Measurements from ENCODE around the gene PYGM.

Gene PYGM

DNA sequence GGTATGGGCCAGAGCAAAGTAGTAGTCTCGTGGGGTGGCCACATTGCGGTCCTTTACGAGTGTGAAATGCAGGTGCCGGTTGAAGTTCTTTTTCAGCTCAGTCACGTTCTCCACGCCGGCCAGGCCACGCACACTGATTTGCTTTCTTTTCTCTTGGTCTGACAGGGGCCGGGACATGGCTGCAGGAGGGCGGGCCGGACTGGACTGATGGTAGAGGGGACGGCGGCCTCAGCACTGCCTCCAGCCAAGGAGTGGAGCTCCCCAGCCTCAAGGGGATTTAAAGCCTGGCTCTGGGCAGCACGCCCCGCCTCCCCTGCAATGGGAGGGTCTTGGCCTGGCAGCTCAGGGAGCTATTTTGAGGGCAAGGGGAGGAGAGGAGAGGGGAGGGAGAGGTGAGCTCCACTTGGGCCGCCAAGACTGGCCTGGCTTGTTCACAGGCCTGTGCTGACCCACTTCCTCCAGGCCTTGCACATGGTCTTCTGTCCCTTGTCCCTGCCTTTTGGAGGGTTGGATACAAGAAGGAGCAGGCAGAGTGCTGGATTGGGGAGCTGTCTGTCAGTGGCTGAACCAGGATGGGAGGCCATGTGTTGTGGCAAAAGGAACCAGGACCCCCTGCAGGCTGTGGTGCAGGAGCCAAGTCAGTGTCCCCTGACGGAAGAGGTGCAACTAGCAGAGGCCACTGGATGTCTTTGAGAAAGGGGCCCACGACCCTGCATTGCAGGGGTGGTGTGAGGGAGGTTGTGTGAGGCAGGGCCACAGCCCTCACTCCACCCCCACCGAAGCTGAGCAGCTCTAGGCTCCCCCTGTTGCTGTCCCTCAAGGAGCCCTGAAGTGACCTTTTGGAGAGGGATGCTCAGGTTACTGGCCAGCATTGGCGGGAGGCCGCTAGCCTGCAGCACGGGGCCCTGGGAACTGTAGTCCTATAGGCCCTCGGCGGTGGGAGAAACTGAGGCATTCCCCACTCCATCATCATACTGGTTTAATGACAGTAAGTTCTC, at the start of gene PYGM:
TSS of gene PYGM (minus strand) at position 253 of the 998 bp plus-strand sequence. CDS start at position 177, 76 bp downstream.
- DNase-seq = no peak

DNA sequence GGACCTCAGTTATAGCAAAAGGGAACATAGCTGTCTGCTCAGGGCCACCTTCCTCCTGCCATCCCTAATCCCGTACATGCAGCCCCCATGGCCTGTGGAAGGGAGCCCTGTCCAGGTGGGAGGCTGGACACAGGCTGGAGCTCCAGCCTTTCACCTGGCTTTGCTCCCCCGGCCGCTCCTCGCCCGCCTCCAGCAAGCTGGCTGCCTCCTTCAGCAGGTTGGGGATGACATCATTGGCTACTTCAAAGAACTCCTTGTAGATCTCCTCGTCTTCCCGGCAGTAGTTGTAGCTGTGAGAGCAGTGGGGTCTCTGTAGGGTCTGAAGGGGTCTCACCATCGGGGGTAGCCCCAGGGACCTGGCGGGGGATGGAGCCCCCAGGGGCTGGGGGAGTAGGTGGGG, 45.7 kb upstream of the PYGM start:
- DNase-seq = no peak

DNA sequence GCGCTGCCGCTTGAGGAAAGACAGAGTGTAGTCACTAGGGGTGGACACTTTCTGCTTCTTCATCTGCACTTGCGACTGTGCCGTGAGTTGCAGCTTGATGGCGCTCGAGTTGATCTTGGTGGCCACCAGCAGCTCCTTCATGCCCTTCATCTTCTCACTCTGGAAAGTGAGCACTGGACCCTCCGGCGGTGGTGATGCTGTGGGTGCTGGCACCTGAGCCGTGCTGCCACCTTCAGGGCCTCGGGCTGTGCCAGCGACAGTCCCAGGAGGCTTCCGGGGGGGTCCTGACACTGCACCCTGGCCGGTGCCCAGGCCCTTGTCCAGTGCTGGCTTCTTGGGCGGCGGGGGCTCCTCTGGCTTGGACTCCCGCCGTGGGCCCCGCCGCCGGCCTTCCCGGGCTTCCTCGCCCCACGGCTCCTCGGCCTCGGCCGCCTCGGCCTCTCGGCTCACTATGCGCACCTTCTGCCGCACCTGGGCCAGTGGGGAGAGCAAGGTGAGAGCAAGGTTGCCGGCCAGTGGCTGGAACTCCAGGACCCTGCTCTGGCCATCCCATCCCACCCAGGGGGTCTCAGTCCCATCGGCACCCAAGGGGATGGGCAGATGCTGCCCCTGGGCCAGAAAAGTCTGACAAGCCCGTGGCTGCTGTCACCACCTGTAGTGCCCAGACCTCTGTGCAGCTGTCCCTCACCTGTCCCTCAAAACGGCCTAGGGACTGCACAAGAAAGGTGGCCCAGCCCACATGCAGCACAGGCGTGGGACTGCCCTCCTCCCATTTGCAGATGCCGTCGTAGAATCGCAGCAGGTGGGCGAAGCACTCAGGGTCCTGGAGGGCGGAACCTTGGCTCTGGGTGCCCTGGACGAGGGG, 44.8 kb upstream of the PYGM start:
- no peak for DNase-seq

DNA sequence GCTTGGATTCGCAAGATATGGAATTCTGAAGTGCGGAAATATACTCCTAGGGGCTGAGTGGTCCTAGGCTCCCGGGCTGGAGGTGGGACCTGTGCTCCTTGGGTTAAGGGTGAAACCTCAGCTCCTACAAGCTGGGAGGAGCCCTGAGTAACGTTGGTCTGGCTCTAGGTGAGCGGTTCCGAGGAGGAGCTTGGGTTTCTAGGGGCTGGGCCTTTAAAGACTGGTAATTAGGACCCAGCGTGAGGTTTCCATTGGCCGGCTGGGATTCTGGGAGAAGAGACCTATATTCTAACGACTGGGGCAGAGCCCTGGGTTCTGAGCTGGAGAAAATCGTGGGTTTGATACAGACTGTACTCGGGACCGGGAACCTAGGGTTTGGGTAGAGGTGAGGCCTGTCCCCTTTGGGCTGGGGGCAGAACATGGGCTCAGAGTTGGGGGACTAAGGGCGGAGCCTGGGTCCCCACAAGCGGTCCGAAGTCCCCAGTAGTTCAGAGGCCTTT, 44.1 kb upstream of the PYGM start:
- no peak for DNase-seq

DNA sequence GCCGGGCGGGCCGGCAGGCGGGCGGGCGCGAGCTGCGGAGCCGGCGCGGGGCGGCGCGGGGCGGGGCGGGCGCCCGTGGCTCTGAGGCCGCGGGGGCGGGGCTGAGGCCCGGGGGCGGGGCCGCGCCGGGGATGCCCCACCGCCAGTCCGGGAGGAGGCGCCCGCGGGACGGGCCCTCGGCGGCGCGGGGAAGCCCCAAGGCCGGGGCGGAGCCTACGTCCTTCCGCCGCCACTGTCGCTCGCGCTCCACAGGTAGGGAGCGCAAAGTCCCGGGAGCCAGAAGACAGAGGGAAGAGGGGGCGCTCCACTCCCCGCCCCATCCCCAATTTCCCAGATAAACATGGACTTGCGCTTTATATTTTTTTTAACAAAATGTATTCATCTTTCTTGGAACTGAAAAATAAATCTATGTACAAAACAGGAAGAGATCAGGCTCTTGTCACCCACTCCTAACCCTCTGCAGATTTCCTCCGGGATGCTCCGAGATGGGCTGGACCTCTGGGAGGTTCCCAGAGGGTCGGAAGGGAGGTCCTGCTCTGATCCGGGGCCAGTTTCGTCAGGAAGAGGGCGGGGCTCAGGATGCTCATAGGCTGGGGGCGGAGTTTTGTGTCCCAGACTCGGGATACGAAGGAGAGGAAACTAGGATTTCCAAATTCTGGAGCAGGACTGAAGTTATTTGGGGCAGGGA, 43.5 kb upstream of the PYGM start, which contains the start of gene MAP4K2:
TSS of gene MAP4K2 (minus strand) at position 57 of the 688 bp plus-strand sequence. CDS start 65 bp downstream, outside the sequence.
- peak; percentile 82 for DNase-seq

DNA sequence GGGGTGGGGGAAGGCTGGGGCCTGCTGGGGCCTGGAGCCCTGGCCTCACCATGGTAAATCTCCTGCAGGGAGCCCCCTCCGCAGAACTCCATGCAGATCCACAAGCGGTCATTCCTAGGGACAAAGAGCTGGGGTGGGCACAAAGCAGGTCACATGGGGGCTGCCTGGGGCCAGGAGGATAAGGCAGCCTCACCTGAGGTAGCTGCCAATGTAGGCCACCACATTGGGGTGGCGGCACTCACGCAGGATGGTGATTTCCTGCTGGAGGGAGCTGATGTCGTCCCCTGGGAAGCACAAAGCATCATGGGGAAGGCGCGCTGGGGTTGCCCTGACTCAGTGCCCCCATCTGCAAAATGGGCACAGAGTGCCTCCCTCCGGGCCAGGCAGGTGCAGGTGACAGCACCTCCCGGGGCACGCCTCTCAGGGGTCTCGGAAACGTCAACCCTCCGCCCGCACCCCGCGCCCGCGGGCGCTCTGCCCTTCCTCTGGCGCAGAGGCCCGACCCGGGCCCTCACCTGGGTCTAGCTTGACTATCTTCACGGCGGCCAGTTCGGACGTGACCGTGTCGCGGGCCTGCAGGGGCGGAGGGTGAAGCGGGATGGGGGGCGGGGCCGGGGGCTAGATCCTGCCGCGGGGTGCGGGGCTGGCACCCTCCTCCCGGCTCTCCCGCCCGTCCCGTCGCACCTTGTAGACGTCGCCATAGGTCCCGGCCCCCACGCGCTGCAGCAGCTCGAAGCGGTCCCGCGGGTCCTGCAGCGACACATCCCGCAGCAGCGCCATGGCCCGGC, 42.8 kb upstream of the PYGM start:
- peak; percentile 31 for DNase-seq

DNA sequence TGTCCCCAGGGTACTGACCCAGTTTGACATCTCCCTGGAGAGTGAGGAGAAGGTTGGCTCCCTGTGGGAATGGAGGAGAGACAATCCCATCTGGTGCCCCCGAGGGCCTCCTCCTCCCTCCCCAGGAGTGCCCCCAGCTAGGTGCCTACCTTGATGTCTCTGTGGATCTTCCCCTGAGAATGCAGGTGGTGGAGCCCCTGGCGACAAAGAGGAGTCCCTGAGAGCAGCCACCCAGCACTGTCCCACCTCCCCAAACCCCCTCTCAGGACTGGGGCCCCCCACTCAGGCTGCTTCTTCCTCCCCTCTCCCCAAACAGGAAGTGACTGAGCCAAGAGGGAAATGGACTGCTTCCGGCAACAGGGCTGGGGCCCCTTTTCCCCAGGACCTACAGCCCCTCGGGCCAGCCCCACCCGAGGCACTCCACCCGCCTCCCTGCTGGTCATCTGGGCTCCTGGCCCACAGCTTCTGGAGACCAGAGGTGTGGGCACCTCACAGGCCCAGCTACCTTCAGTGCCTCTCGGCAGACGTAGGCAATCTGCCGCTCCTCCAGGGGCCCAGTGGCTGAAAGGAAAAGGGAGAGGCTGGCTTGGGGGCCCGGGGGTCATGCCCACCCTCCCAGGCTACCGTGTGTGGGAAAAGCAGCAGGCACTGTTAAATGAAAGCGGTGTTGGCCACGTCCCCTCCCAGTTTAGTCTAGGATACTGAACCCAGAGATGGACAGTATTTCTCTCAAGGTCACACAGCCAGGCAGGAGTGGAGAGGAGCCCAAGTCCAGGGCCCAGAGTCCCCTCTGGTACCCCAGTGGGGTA, 42.0 kb upstream of the PYGM start:
- DNase-seq = no peak

DNA sequence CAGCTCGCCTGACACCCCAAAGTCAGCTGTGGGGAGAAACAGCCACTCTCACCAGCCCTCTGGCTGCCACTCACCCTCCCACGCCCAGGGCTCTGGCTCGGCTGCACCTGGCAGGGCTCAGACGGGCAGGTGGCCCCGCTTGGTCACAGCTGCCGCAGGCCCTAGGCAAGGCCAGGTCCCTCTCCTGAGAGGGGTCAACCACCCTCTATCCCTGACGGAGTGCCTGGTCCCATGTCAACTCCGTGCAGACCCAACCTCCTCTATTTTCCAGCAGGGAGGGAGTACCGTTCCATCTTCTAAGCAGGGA, 41.3 kb upstream of the PYGM start:
- no peak for DNase-seq

DNA sequence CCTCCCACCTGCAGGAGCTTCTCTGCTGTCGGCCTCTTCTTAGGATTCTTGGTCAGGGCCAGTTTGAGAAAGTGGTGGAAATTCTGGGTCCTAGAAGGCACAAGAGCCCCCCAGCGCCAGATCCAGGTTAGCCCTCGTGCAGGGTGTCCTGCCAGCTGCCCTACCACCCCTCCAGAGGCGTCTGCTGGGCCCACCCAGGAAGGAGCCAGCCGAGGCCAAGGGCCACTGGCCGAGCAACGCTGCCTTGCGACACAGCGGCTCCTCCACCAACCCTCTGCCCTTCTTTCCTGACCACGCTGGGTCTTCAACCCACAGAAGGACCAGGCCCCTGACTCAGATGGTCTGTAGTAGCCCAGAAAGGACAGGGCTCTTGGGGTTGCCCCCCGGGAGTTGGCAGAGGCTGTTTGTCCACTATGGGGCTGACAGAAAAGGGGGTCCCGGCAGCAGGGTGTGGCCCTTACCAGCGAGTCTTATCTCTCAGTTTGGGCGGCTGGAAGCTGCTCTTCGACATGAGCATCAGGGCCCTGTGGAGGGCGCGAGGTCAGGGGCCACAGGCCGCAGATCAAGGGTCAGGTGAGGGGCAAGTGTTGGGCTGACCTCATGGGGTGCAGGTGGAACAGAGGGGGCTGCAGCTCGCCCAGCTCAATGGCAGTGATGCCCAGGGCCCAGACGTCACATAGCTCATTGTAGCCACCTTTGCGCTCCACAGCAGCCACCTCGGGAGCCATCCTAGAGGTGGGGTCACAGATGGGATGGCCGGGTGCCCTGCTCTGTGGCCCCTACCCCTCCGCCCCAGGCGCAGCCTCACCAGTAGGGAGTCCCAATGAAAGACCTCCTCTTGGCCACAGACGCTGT, 40.8 kb upstream of the PYGM start:
- DNase-seq = no peak

DNA sequence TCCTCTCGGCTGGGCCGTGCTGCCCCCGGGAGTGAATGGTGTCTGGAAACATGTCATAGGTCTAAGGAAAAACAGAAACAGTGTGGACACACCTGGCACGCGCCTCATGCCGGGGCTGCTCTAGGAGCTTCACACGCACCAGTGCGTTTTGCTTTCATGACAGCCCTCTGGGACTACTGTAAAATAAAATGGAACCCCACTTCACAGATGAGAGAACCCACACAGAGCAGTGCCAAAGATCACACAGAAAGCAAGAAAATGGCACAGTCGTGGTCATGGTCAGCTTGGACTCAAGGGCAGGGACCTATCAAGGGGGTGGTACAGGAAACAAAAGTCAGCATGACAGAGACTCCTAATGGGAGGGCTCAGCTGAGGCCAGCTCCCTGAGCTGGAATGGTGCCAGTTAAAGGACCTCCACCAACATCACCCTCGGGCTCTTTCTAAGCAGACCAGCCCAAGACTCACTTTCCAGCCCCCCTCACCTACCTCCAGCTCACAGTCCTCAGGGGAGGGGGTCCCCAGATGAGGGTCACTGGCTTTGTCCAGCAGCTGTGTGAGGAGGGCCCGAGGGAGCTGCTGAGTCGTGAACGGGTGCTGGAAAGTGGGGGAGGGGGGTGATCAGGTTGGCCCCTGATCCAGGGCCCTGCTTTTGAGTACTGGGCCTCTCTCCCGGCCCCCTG, 40.0 kb upstream of the PYGM start:
- no peak for DNase-seq

DNA sequence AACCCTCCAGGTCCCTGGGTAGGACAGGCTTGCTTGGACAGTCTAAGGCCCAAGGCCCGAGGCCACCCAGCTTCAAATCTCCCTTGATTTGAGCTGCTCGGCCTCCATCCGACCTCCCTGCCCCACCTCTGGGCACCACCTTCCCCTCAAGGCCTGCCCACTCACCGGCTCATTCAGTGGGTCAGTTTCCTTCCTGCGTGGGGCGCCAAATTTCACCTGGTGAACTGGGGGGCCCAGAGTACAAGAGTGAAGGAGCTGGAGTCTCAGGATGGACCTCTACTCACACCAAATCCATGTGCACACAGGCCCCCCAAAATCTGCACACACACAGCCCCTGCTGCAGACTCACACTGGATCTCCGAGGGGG, 39.5 kb upstream of the PYGM start:
- no peak for DNase-seq

DNA sequence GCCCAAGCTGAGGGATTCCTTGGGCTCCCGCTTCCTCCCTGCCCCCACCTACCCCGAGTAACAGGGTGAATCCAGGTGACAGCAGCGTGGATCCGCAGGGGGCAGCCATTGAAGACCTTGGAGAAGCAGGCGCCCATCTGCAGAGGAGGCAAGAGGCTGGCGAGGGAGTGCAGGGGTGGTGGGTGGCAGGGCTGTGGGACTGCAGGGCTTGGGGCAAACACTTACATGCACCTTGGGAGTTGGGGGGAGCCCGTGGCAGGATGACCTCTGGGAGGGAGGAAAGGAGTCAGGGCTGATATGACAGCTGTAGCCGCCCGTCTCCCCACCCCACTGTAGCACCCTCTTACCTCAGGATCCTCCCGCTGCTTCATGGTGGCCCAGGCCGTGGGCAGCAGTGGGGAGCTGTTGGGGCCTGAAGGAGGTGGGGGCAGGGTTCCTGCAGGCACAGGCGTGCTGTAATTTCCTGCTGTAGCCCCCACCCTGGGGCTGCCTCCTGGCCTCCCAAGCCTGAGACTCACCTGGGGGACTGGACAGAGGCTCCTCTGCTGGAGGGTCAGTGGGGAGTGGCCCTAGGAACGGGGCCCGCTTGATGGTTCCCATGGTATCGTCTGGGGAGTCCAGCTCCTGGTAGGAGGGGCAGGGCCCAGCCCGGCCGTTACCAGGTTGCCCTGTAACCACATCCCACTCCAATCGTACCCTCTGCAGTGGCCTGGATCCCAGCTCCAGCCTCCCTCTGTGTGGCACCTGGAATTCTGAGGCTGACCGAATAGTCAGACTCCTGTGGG, 37.2 kb upstream of the PYGM start:
- DNase-seq = no peak

DNA sequence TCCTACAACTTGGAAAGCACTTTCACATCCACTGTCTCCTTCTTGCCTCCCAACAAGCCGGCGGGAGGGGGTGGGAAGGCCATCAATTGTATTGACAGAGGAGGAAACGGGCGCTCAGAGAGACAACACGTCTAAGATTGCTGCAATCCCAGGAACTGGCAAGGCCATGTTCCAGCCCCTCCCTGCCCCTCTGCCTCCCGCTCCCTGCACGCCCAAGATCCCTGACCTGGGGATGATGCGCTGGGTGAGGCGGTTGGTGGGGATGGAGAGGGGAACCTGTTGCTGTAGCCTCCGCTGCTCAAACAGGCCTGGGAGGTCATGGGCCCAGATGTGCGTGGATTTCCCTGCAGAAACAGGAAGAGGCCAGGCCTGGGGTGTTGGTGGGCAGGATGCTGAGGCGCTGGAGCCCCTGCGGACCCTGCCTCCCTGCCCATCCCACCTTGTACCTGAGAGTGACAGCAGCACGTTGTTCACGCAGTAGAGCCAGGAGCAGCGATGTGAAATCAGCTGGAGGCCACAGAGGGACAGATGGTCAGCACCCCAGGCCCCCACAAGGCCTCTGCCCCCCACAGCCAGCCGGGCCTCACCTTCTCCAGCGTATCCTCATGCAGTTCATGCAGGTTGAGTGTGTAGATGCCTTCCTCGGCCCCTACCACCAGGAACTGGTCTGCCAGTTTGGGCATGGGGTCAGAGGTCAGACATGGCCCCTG, 36.4 kb upstream of the PYGM start:
- no peak for DNase-seq

DNA sequence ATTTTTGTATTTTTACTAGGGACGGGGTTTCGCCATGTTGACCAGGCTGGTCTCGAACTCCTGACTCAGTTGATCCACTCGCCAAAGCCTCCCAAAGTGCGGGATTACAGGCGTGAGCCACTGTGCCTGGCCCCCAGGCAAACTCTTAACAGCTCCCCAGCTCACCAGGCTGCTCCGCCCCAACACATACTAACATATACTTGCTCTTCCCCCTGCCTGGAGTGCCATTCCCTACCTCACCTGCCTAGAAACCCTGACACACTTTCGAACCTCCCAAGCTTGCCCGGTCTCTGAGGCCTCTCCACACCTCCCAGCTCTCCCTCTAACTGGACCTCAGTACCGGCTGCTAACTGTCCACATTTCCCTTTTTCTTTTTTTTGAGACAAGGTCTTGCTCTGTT, 34.8 kb upstream of the PYGM start:
- DNase-seq = no peak

DNA sequence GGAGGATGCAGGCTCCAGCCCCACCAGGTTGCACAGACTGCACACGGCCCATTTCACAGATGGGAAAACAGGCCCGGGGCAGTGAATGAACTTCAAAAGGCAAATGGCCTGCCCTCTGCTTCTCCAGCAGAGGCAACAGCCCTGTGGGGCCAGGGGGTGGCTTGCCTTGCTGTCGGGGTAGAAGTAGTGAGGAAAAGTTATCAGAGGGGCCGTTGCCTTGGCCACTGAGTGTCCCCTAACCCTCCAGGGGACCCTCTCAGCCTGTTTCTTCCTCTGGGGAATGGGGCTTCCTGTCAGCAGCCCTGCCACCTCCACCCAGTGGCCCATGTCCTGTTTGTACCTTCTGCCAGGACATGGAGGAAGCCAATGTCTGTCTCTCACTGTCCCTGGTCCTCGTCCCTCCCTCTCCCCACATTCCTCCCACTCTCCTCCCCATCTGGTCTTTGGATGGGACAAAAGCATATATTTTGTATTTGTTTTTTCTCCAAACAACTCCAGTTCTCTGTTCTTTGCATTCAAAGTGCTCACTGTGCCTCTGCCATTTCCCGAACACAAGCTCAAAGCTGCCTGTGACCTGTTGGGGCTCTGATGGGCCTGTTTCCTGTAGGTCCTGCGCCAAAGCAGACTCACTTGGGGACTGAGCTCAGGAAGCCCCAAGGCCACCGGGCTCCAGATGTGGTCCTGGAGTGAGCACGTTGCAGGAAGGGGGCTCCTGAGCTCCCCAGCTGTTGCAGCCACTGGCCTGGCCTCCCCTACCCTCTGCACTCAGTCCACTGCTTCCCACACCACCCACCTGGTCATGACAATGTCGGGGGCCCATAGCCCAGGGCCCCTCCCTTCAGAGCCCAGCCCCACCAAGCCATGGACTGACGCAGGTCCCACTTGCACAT, 33.7 kb upstream of the PYGM start:
- no peak for DNase-seq

DNA sequence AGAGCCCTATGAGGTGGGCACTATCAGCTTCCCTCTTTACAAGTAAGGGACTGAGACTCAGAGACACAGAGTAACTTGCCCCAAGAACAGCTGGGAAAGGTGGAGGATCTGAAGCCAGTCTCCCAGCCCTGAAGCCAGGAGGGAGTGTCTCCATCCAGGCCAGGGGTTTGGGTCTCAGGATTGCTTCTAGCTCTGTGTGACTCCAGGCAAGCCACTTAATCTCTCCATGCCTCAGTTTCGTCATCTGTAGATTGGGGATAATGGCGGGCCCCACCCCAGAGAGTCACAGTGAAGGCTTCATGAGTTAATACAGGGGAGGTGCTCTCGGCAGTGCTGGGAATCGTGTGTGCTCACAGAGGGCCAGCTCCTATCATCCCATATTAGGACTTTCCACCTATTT, 32.7 kb upstream of the PYGM start:
- DNase-seq = no peak

DNA sequence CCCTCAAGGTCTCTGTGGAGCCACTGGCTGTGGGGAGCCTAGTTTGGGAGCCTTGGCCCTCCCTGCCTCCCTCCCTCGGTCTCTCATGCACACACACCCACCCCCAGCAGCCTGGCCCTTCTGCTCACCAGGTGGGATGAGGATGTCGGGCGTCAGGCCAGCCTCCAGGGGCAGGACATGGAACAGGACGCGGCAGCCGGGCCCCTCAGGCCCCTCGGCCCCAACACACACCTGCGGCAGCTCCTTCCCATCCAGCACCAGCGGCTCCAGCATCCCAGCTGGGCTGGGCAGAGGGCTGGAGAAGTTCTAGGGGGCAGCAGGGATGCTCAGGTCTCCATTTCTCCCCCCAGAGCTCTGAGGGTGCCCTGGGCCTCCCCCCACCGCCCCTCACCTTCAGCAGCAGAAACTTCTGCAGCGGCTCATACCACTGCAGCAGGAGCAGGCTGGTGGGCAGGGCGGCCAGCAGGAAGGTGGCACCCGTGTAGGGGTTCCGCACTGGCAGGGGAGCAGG, 32.1 kb upstream of the PYGM start:
- no peak for DNase-seq

Measured in activated CD4-positive, alpha-beta T cell treated with anti-CD3 and anti-CD28 coated beads, Interleukin-2, amount 50 U/mL, for 1 hour (primary cell).